H9 (cell line): Measurements from ENCODE around the gene TYW3. TPM values are rescaled to one million over a fixed set of nuclear protein-coding genes. Genes with fewer than 3 reads are reported as not detected.
A peak's percentile ranks its signal among the peaks of the same experiment; 100 is the strongest.

Experiments used
- DNase-seq: peaks from one replicate; pipeline ENCODE4 v3.0.0-alpha.2; 2017
- H2AFZ ChIP-seq: one replicate; pipeline ENCODE4 v1.6.1; 2013; ENCODE audit warnings: mild to moderate bottlenecking, low read length, control low read depth, moderate library complexity
- H2AK5ac ChIP-seq: 2 replicates; pipeline ENCODE4 v1.6.1; 2013; ENCODE audit warnings: low read length, control low read depth, mixed read lengths; ENCODE audit not compliant: insufficient read length
- H2BK120ac ChIP-seq: one replicate; pipeline ENCODE4 v1.6.1; 2013; ENCODE audit warnings: low read depth, mild to moderate bottlenecking, low read length, control low read depth, inconsistent platforms; ENCODE audit not compliant: poor library complexity, severe bottlenecking
- H2BK12ac ChIP-seq: 2 replicates; pipeline ENCODE4 v1.6.1; 2013; ENCODE audit warnings: low read length, control low read depth, mixed read lengths, low read depth; ENCODE audit not compliant: insufficient read length
- H2BK15ac ChIP-seq: 2 replicates; pipeline ENCODE4 v1.6.1; 2013; ENCODE audit warnings: low read depth, low read length, control low read depth
- H2BK20ac ChIP-seq: one replicate; pipeline ENCODE4 v1.6.1; 2013; ENCODE audit warnings: low read depth, mild to moderate bottlenecking, low read length, control low read depth, inconsistent platforms; ENCODE audit not compliant: poor library complexity, severe bottlenecking
- H2BK5ac ChIP-seq: 2 replicates; pipeline ENCODE4 v1.6.1; 2013; ENCODE audit warnings: low read length, control low read depth, mixed read lengths; ENCODE audit not compliant: insufficient read length
- H3K14ac ChIP-seq: 2 replicates; pipeline ENCODE4 v1.6.1; 2013; ENCODE audit warnings: low read length, control low read depth; ENCODE audit not compliant: insufficient read depth
- H3K18ac ChIP-seq: 2 replicates; pipeline ENCODE4 v1.6.1; 2013; ENCODE audit warnings: low read depth, mild to moderate bottlenecking, mixed read lengths, low read length, control low read depth; ENCODE audit not compliant: insufficient read length
- H3K23ac ChIP-seq: 2 replicates; pipeline ENCODE4 v1.6.1; 2013; ENCODE audit warnings: low read length, control low read depth, mixed read lengths, low read depth; ENCODE audit not compliant: insufficient read length
- H3K23me2 ChIP-seq: 2 replicates; pipeline ENCODE4 v1.6.1; 2013; ENCODE audit warnings: low read depth, mild to moderate bottlenecking, mixed read lengths, low read length, control low read depth; ENCODE audit not compliant: insufficient read length, poor library complexity, severe bottlenecking
- H3K27ac ChIP-seq: 2 replicates; pipeline ENCODE4 v1.5.1; 2013; ENCODE audit warnings: low read length, control low read depth, mixed read lengths, low read depth; ENCODE audit not compliant: insufficient read length
- H3K27me3 ChIP-seq: 2 replicates; pipeline ENCODE4 v1.6.1; 2013; ENCODE audit warnings: low read length, control low read depth, inconsistent platforms; ENCODE audit not compliant: insufficient read depth
- H3K4ac ChIP-seq: 2 replicates; pipeline ENCODE4 v1.6.1; 2013; ENCODE audit warnings: low read depth, mild to moderate bottlenecking, control low read depth, inconsistent platforms, low read length, moderate library complexity
- H3K4me1 ChIP-seq: 2 replicates; pipeline ENCODE4 v1.6.1; 2013; ENCODE audit warnings: low read length, control low read depth, inconsistent platforms; ENCODE audit not compliant: insufficient read depth
- H3K4me2 ChIP-seq: 2 replicates; pipeline ENCODE4 v1.6.1; 2013; ENCODE audit warnings: low read length, control low read depth, mixed read lengths; ENCODE audit not compliant: insufficient read length, insufficient read depth
- H3K56ac ChIP-seq: 2 replicates; pipeline ENCODE4 v1.6.1; 2013; ENCODE audit warnings: low read depth, mild to moderate bottlenecking, mixed read lengths, low read length, control low read depth; ENCODE audit not compliant: insufficient read length
- H3K79me1 ChIP-seq: 2 replicates; pipeline ENCODE4 v1.6.1; 2013; ENCODE audit warnings: low read depth, mild to moderate bottlenecking, moderate library complexity, low read length, control low read depth, inconsistent platforms; ENCODE audit not compliant: insufficient read depth, poor library complexity, severe bottlenecking
- H3K79me2 ChIP-seq: 2 replicates; pipeline ENCODE4 v1.6.1; 2013; ENCODE audit warnings: low read length, control low read depth, inconsistent platforms; ENCODE audit not compliant: insufficient read depth
- H3K9ac ChIP-seq: 2 replicates; pipeline ENCODE4 v1.6.1; 2013; ENCODE audit warnings: low read length, control low read depth, mixed read lengths; ENCODE audit not compliant: insufficient read length; ENCODE audit errors: extremely low read depth
- H3K9me3 ChIP-seq: one replicate; pipeline ENCODE4 v1.6.1; 2013; ENCODE audit warnings: low read depth, low read length, inconsistent platforms; ENCODE audit not compliant: control insufficient read depth
- H3T11ph ChIP-seq: one replicate; pipeline ENCODE4 v1.6.1; 2013; ENCODE audit warnings: mild to moderate bottlenecking, low read length, control low read depth, inconsistent platforms
- H4K20me1 ChIP-seq: one replicate; pipeline ENCODE4 v1.6.1; 2013; ENCODE audit not compliant: control insufficient read depth, insufficient read length, insufficient read depth
- H4K5ac ChIP-seq: 2 replicates; pipeline ENCODE4 v1.6.1; 2013; ENCODE audit warnings: low read depth, mild to moderate bottlenecking, mixed read lengths, low read length, control low read depth; ENCODE audit not compliant: insufficient read length
- H4K8ac ChIP-seq: replicated peaks from 2 replicates; pipeline ENCODE4 v1.6.1; 2013; ENCODE audit warnings: low read length, control low read depth, mixed read lengths, low read depth; ENCODE audit not compliant: insufficient read length
- H4K91ac ChIP-seq: 2 replicates; pipeline ENCODE4 v1.6.1; 2013; ENCODE audit warnings: low read depth, mild to moderate bottlenecking, moderate library complexity, mixed read lengths, low read length, control low read depth; ENCODE audit not compliant: insufficient read length
- H3K27ac Mint-ChIP-seq, 3 experiments: 2 replicates in 2 of 3; 3 replicates in 1 of 3; pipeline ENCODE4 v1.8.0; 2020 to 2021; ENCODE audit warnings: mixed read lengths in 3 of 3, mild to moderate bottlenecking in 1 of 3, moderate library complexity in 1 of 3
- H3K27me3 Mint-ChIP-seq: 2 replicates; pipeline ENCODE4 v1.8.0; 2021; ENCODE audit warnings: low read depth, mild to moderate bottlenecking, moderate library complexity, mixed read lengths
- H3K36me3 Mint-ChIP-seq, 3 experiments: 2 replicates in 2 of 3; 3 replicates in 1 of 3; pipeline ENCODE4 v1.8.0; 2020 to 2021; ENCODE audit warnings: low read depth in 3 of 3, mixed read lengths in 3 of 3; ENCODE audit not compliant: insufficient read depth in 1 of 3
- H3K4me1 Mint-ChIP-seq, 2 experiments: 2 replicates each; pipeline ENCODE4 v1.8.0; 2020; ENCODE audit warnings: mixed read lengths in 2 of 2
- H3K4me3 Mint-ChIP-seq, 2 experiments: 2 replicates in 1 of 2; 3 replicates in 1 of 2; pipeline ENCODE4 v1.8.0; 2020 to 2021; ENCODE audit warnings: mild to moderate bottlenecking in 2 of 2, mixed read lengths in 2 of 2, moderate library complexity in 1 of 2
- H3K9me3 Mint-ChIP-seq, 2 experiments: 2 replicates in 1 of 2; 3 replicates in 1 of 2; pipeline ENCODE4 v1.8.0; 2020; ENCODE audit warnings: mild to moderate bottlenecking in 2 of 2, mixed read lengths in 2 of 2, moderate library complexity in 1 of 2
- WGBS: extraction: QIAGEN DNeasy Blood & Tissue Kit; methylation state at CpG from one replicate; pipeline ENCODE4 v1.1.7; 2013; ENCODE audit warnings: missing lambda C conversion rate, low lambda C conversion rate, mixed read lengths; ENCODE audit not compliant: insufficient read length; ENCODE audit errors: extremely low coverage; 5-methylcytosine and 5-hydroxymethylcytosine counted together
- total RNA-seq: library from RNA; stranded (reverse); gene quantifications from 2 replicates; pipeline ENCODE4 v1.2.1, GENCODE V29; 2021
- TF ChIP-seq, protein P1 (sequence below): fragments of 200-600 bp; sonication (generic); conservative IDR thresholded peaks from 3 replicates; pipeline ENCODE4 v1.8.0; 2021; ENCODE audit warnings: antibody characterized with exemption, mild to moderate bottlenecking

The TYW3 gene
- total RNA-seq, 1 experiment from 2014 or later, result 10.9 TPM

DNA sequence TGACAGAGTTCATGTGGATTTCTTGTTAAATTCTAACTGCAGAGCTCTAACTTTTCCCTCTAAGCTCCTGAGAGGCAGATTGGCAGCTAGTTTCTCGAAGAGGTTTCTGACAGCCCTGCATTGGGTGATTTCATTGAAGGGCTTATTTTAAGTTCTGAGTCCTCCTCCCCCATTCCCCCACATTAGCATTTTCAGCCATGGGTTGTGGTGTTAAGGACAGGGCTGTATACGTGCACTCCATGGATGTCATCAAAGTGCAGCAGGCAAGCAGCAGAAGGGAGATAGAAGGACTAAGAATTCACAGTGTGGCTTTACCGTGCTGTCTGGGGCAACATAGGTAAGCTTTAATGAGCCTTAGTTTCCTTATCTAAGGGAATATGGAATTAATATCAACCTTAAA lies 19.1 kb upstream of the TYW3 start:
- Mint-ChIP-seq H3K9me3 (no peaks in the 10 kb centered on the region), H3K36me3 (peaks cover 0 to 8% (median 0%) of the 10 kb centered on the region in 3 experiments; a peak in 1 of 7 replicates), H3K4me1 (peaks cover 0 to 7% of the 10 kb centered on the region in 2 experiments; a peak in 2 of 4 replicates), H3K27me3 (no peaks in the 10 kb centered on the region), H3K4me3 (no peak overlapping the region), H3K27ac (no peak overlapping the region)
- no peaks in the 10 kb centered on the region for H4K20me1 ChIP-seq
- no peak overlapping the region for H3K9ac ChIP-seq
- no peak overlapping the region for H4K91ac ChIP-seq
- H3K56ac ChIP-seq, result no peak overlapping the region
- no peak overlapping the region for H3K14ac ChIP-seq
- H3T11ph ChIP-seq, result no peak overlapping the region
- no peaks in the 10 kb centered on the region for H3K9me3 ChIP-seq
- no peak for DNase-seq
- no peak overlapping the region for H3K4me2 ChIP-seq
- H2AK5ac ChIP-seq, result no peak overlapping the region
- no peak overlapping the region for H2BK20ac ChIP-seq
- no CpG with 5 or more reads among the region's 3 CpGs for WGBS
- no peak overlapping the region for H3K27ac ChIP-seq
- no peak overlapping the region for H2BK5ac ChIP-seq
- H2BK12ac ChIP-seq, result no peak overlapping the region
- no peaks in the 10 kb centered on the region for H3K23me2 ChIP-seq
- no peaks in the 10 kb centered on the region; the same call in 1 of the 2 replicates for H3K4me1 ChIP-seq
- no peak overlapping the region for H3K23ac ChIP-seq
- no peak overlapping the region for H4K5ac ChIP-seq
- no peak overlapping the region for H4K8ac ChIP-seq
- peak overlapping the region; percentile 34 for H3K18ac ChIP-seq
- H2BK15ac ChIP-seq, result no peak overlapping the region
- H2AFZ ChIP-seq, result no peak overlapping the region
- H3K79me1 ChIP-seq, result no peaks in the 10 kb centered on the region
- no peaks in the 10 kb centered on the region for H3K27me3 ChIP-seq
- no peaks in the 10 kb centered on the region for H3K79me2 ChIP-seq
- H3K4ac ChIP-seq, result no peak overlapping the region
- H2BK120ac ChIP-seq, result no peak overlapping the region
- TF ChIP-seq, protein P1, sequence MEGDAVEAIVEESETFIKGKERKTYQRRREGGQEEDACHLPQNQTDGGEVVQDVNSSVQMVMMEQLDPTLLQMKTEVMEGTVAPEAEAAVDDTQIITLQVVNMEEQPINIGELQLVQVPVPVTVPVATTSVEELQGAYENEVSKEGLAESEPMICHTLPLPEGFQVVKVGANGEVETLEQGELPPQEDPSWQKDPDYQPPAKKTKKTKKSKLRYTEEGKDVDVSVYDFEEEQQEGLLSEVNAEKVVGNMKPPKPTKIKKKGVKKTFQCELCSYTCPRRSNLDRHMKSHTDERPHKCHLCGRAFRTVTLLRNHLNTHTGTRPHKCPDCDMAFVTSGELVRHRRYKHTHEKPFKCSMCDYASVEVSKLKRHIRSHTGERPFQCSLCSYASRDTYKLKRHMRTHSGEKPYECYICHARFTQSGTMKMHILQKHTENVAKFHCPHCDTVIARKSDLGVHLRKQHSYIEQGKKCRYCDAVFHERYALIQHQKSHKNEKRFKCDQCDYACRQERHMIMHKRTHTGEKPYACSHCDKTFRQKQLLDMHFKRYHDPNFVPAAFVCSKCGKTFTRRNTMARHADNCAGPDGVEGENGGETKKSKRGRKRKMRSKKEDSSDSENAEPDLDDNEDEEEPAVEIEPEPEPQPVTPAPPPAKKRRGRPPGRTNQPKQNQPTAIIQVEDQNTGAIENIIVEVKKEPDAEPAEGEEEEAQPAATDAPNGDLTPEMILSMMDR, result no peak
